Measurements from ENCODE around the gene HK3. TPM values are rescaled to one million over a fixed set of nuclear protein-coding genes. Genes with fewer than 3 reads are reported as not detected.
A peak's percentile ranks its signal among the peaks of the same experiment; 100 is the strongest.

Gene HK3
- total RNA-seq, 1 donor from 2014 or later: not detected

GRCh38 chr5:176878906-176879662 lies 20.1 kb downstream of the HK3 start:
- Mint-ChIP-seq H3K27me3 (ENCODE audit: unreplicated experiment) (peaks cover 22% of the 10 kb centered on the region), H3K4me1 (ENCODE audit: low read depth, unreplicated experiment) (peaks cover 23% of the 10 kb centered on the region), H3K4me3 (ENCODE audit: unreplicated experiment) (no peak overlapping the region), H3K36me3 (ENCODE audit: unreplicated experiment) (peaks cover 4% of the 10 kb centered on the region), H3K27ac (ENCODE audit: unreplicated experiment) (no peak overlapping the region), H3K9me3 (ENCODE audit: unreplicated experiment) (peaks cover 16% of the 10 kb centered on the region)
- no peak for DNase-seq
- TF ChIP-seq CTCF (IDR thresholded peaks at IDR 0.05; ENCODE audit: partially characterized antibody, unreplicated experiment): no peak

- Mint-ChIP-seq H3K36me3 (ENCODE audit: unreplicated experiment) (peaks cover 4% of the 10 kb centered on the region), H3K9me3 (ENCODE audit: unreplicated experiment) (peaks cover 16% of the 10 kb centered on the region), H3K27ac (ENCODE audit: unreplicated experiment) (no peak overlapping the region), H3K27me3 (ENCODE audit: unreplicated experiment) (peaks cover 20% of the 10 kb centered on the region), H3K4me1 (ENCODE audit: low read depth, unreplicated experiment) (peaks cover 24% of the 10 kb centered on the region), H3K4me3 (ENCODE audit: unreplicated experiment) (no peak overlapping the region)
- TF ChIP-seq CTCF (IDR thresholded peaks at IDR 0.05; ENCODE audit: partially characterized antibody, unreplicated experiment): no peak
- DNase-seq: no peak
These were observed 20.7 kb downstream of the HK3 start for GRCh38 chr5:176878463-176878862.

- Mint-ChIP-seq H3K27ac (ENCODE audit: unreplicated experiment) (no peak overlapping the region), H3K4me1 (ENCODE audit: low read depth, unreplicated experiment) (peaks cover 26% of the 10 kb centered on the region), H3K36me3 (ENCODE audit: unreplicated experiment) (peaks cover 1% of the 10 kb centered on the region), H3K9me3 (ENCODE audit: unreplicated experiment) (peaks cover 17% of the 10 kb centered on the region), H3K4me3 (ENCODE audit: unreplicated experiment) (no peak overlapping the region), H3K27me3 (ENCODE audit: unreplicated experiment) (peaks cover 23% of the 10 kb centered on the region)
- DNase-seq: no peak
- TF ChIP-seq CTCF (IDR thresholded peaks at IDR 0.05; ENCODE audit: partially characterized antibody, unreplicated experiment): no peak
These were observed 21.3 kb downstream of the HK3 start for GRCh38 chr5:176877793-176878331.

GRCh38 chr5:176876506-176877431 lies 22.4 kb downstream of the HK3 start:
- DNase-seq: no peak
- H3K4me1 Mint-ChIP-seq (ENCODE audit: low read depth, unreplicated experiment): peaks cover 22% of the 10 kb centered on the region
- peaks cover 20% of the 10 kb centered on the region for H3K9me3 Mint-ChIP-seq (ENCODE audit: unreplicated experiment)
- no peak overlapping the region for H3K4me3 Mint-ChIP-seq (ENCODE audit: unreplicated experiment)
- H3K27me3 Mint-ChIP-seq (ENCODE audit: unreplicated experiment): peaks cover 24% of the 10 kb centered on the region
- no peaks in the 10 kb centered on the region for H3K36me3 Mint-ChIP-seq (ENCODE audit: unreplicated experiment)
- no peak for TF ChIP-seq CTCF (IDR thresholded peaks at IDR 0.05; ENCODE audit: partially characterized antibody, unreplicated experiment)
- peak overlapping the region; percentile 43 for H3K27ac Mint-ChIP-seq (ENCODE audit: unreplicated experiment)

Measured in glutamatergic neuron (in vitro differentiated cells).